Trophoblast cell (in vitro differentiated cells and primary cell): ENCODE results near the gene TRIM9.

Source experiments
- DNase-seq, 2 donors: peaks; one replicate each; pipeline ENCODE4 v3.0.0-alpha.2; 2016
- H2AFZ ChIP-seq: 2 replicates; pipeline ENCODE4 v1.6.1; 2013; ENCODE audit warnings: low read length, moderate library complexity, mild to moderate bottlenecking; ENCODE audit not compliant: insufficient read depth, poor library complexity
- H2AK5ac ChIP-seq: 2 replicates; pipeline ENCODE4 v1.6.1; 2013; ENCODE audit warnings: mild to moderate bottlenecking, low read length
- H2BK120ac ChIP-seq: 2 replicates; pipeline ENCODE4 v1.6.1; 2013; ENCODE audit warnings: low read length, mild to moderate bottlenecking, moderate library complexity; ENCODE audit not compliant: insufficient read depth, poor library complexity
- H2BK12ac ChIP-seq: 2 replicates; pipeline ENCODE4 v1.6.1; 2013; ENCODE audit warnings: mild to moderate bottlenecking, low read length, moderate library complexity
- H2BK5ac ChIP-seq: 2 replicates; pipeline ENCODE4 v1.6.1; 2013; ENCODE audit warnings: low read length, low read depth, moderate library complexity, mild to moderate bottlenecking; ENCODE audit not compliant: poor library complexity
- H3K14ac ChIP-seq: 2 replicates; pipeline ENCODE4 v1.6.1; 2013; ENCODE audit warnings: mild to moderate bottlenecking, low read length
- H3K18ac ChIP-seq: 2 replicates; pipeline ENCODE4 v1.6.1; 2013; ENCODE audit warnings: mild to moderate bottlenecking, low read length
- H3K23ac ChIP-seq: 2 replicates; pipeline ENCODE4 v1.6.1; 2013; ENCODE audit warnings: low read length
- H3K27ac ChIP-seq: 2 replicates; pipeline ENCODE4 v1.5.1; 2013; ENCODE audit warnings: low read depth, mild to moderate bottlenecking, inconsistent platforms, low read length, moderate library complexity
- H3K27me3 ChIP-seq: 2 replicates; pipeline ENCODE4 v1.6.1; 2013; ENCODE audit warnings: inconsistent platforms, mild to moderate bottlenecking, low read length, moderate library complexity; ENCODE audit not compliant: insufficient read depth
- H3K36me3 ChIP-seq, 2 experiments: 1 replicate in 1 of 2; 2 replicates in 1 of 2; pipeline ENCODE4 v1.6.1; 2013; ENCODE audit warnings: low read length in 2 of 2, mild to moderate bottlenecking in 2 of 2, moderate library complexity in 1 of 2; ENCODE audit not compliant: insufficient read depth in 2 of 2, control insufficient read depth in 1 of 2
- H3K4ac ChIP-seq: 2 replicates; pipeline ENCODE4 v1.6.1; 2013; ENCODE audit warnings: low read depth, mild to moderate bottlenecking, low read length, moderate library complexity
- H3K4me1 ChIP-seq, 2 experiments: 1 replicate in 1 of 2; 2 replicates in 1 of 2; pipeline ENCODE4 v1.6.1; 2013; ENCODE audit warnings: low read length in 2 of 2, mild to moderate bottlenecking in 2 of 2, moderate library complexity in 1 of 2; ENCODE audit not compliant: insufficient read depth in 2 of 2, control insufficient read depth in 1 of 2
- H3K4me2 ChIP-seq: 2 replicates; pipeline ENCODE4 v1.6.1; 2013; ENCODE audit warnings: inconsistent platforms, mild to moderate bottlenecking, low read length, moderate library complexity
- H3K4me3 ChIP-seq: 2 replicates; pipeline ENCODE4 v1.5.1; 2013; ENCODE audit warnings: mild to moderate bottlenecking, low read depth, low read length, inconsistent platforms
- H3K79me1 ChIP-seq: one replicate; pipeline ENCODE4 v1.6.1; 2013; ENCODE audit warnings: low read length
- H3K79me2 ChIP-seq: 2 replicates; pipeline ENCODE4 v1.6.1; 2013; ENCODE audit warnings: low read length, mild to moderate bottlenecking; ENCODE audit not compliant: control insufficient read depth, insufficient read depth, poor library complexity
- H3K9ac ChIP-seq: 2 replicates; pipeline ENCODE4 v1.6.1; 2013; ENCODE audit warnings: mild to moderate bottlenecking, low read length
- H3K9me3 ChIP-seq: 2 replicates; pipeline ENCODE4 v1.6.1; 2013; ENCODE audit warnings: low read depth, mild to moderate bottlenecking, control low read depth, inconsistent platforms, low read length; ENCODE audit not compliant: insufficient read depth
- H4K12ac ChIP-seq: 2 replicates; pipeline ENCODE4 v1.6.1; 2013; ENCODE audit warnings: low read depth, mild to moderate bottlenecking, low read length, moderate library complexity
- H4K8ac ChIP-seq: 2 replicates; pipeline ENCODE4 v1.6.1; 2013; ENCODE audit warnings: low read depth, mild to moderate bottlenecking, low read length, moderate library complexity
- H4K91ac ChIP-seq: one replicate; pipeline ENCODE4 v1.6.1; 2013; ENCODE audit warnings: low read depth, mild to moderate bottlenecking, low read length, moderate library complexity
- WGBS: extraction: QIAGEN DNeasy Blood & Tissue Kit; methylation state at CpG from one replicate; pipeline ENCODE4 v1.1.7; 2013; ENCODE audit warnings: missing lambda C conversion rate; ENCODE audit not compliant: insufficient read length, insufficient coverage; ENCODE audit errors: extremely low coverage; 5-methylcytosine and 5-hydroxymethylcytosine counted together

TRIM9 gene

DNA sequence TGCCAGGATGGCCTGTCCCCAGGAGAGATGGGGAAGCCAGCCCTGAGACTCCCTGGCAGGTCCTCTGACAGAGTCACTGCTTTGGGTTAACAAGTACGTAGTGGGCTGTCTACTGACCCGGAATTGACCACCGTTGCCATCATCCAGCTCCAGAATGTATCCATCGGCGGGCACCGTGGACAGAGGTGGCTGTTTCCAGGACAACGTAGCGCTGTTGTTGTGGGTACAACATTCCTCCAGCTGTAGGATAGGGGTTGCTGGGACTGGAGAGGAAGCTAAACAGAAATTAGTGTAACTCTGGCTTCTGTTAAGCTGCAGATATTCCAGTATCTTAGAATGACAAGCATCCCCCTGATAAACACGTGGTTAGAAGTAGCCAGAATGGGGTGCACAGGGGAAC is 94.3 kb downstream of the TRIM9 start:
- peak overlapping the region; percentile 21 for H3K14ac ChIP-seq
- H3K27ac ChIP-seq, result no peak overlapping the region
- no peak overlapping the region for H3K4me3 ChIP-seq
- H4K91ac ChIP-seq, result no peak overlapping the region
- no peak overlapping the region for H3K18ac ChIP-seq
- no peak overlapping the region for H4K12ac ChIP-seq
- H3K4me1 ChIP-seq, result peaks cover 8 to 10% of the 10 kb centered on the region in 2 experiments
- H2AFZ ChIP-seq, result no peak overlapping the region
- peak; percentile 81 to 89 for DNase-seq
- no peak overlapping the region for H2BK120ac ChIP-seq
- peaks cover 2% of the 10 kb centered on the region for H3K79me2 ChIP-seq
- H3K79me1 ChIP-seq, result peaks cover 5% of the 10 kb centered on the region
- no peak overlapping the region for H2BK12ac ChIP-seq
- no peak overlapping the region for H3K4me2 ChIP-seq
- no peaks in the 10 kb centered on the region for H3K36me3 ChIP-seq
- no peak overlapping the region for H3K23ac ChIP-seq
- no peaks in the 10 kb centered on the region for H3K9me3 ChIP-seq
- H3K4ac ChIP-seq, result no peak overlapping the region
- no peak overlapping the region for H4K8ac ChIP-seq
- no peak overlapping the region for H2BK5ac ChIP-seq
- H2AK5ac ChIP-seq, result peak overlapping the region; percentile 52
- no peaks in the 10 kb centered on the region for H3K27me3 ChIP-seq
- no peak overlapping the region for H3K9ac ChIP-seq
- WGBS, result no CpG with 5 or more reads among the region's 9 CpGs

DNA sequence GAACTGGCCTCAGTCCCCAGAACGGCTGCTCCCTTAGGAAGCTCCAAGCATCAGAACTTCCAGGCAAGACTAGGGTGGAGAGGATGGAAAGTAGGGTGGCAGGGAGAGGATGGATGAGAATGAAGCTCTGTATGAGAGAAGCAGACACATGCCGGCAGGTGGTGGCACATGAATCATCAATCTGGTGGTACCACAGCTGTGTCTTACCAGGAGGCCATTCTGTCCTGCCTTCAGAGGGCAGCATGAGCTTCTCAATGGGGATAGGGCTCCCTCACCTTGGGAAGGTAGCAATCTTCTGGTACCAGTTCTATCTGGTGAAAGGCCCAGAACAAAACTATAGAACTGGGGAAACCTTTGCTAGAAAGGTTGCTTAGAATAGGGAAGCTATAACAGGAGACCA is 95.2 kb downstream of the TRIM9 start:
- WGBS, result no CpG with 5 or more reads among the region's 2 CpGs
- Histone ChIP-seq H3K4me3 (no peak overlapping the region), H3K23ac (no peak overlapping the region), H3K79me1 (peaks cover 5% of the 10 kb centered on the region), H2BK5ac (no peak overlapping the region), H3K27ac (no peak overlapping the region), H4K12ac (no peak overlapping the region), H2AK5ac (no peak overlapping the region), H3K9ac (no peak overlapping the region), H3K36me3 (no peaks in the 10 kb centered on the region), H2BK120ac (no peak overlapping the region), H3K4me2 (no peak overlapping the region), H3K27me3 (no peaks in the 10 kb centered on the region), H2BK12ac (no peak overlapping the region), H3K4me1 (peaks cover 8 to 10% of the 10 kb centered on the region in 2 experiments), H3K9me3 (no peaks in the 10 kb centered on the region), H4K8ac (no peak overlapping the region), H3K4ac (no peak overlapping the region), H3K18ac (no peak overlapping the region), H2AFZ (no peak overlapping the region), H4K91ac (no peak overlapping the region), H3K14ac (no peak overlapping the region), H3K79me2 (peaks cover 2% of the 10 kb centered on the region)
- peak in 1 of 2 donors; percentile 48 for DNase-seq

DNA sequence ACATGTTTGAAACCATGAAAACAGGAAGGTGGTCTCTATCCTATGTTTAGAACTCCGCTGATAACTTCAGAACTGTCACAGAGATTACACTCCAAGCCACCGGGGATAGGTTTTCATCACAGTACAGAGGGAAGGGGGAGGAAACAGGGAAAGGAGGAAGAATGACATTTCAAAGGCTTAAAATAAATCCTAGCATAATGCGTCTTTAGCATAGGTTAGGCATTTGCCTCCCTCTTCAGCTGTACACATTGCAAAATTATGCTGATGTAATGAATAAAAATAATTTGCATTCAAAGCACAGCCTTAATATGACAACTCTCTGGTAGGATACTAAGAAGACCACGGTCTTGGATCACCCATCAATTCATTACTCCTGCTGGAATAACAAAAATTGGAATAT is 96.3 kb downstream of the TRIM9 start:
- Histone ChIP-seq H3K9ac (no peak overlapping the region), H2AK5ac (no peak overlapping the region), H2AFZ (no peak overlapping the region), H4K8ac (no peak overlapping the region), H3K9me3 (no peaks in the 10 kb centered on the region), H3K79me2 (peaks cover 2% of the 10 kb centered on the region), H4K12ac (no peak overlapping the region), H3K4me3 (no peak overlapping the region), H3K23ac (no peak overlapping the region), H4K91ac (no peak overlapping the region), H3K4me2 (no peak overlapping the region), H3K18ac (no peak overlapping the region), H3K79me1 (peaks cover 5% of the 10 kb centered on the region), H3K14ac (no peak overlapping the region), H2BK120ac (no peak overlapping the region), H2BK5ac (no peak overlapping the region), H2BK12ac (no peak overlapping the region), H3K4ac (no peak overlapping the region), H3K27me3 (no peaks in the 10 kb centered on the region), H3K4me1 (peaks cover 8% of the 10 kb centered on the region in 2 experiments), H3K27ac (no peak overlapping the region), H3K36me3 (no peaks in the 10 kb centered on the region)
- DNase-seq, result no peak
- WGBS, result no CpG with 5 or more reads among the region's 4 CpGs

DNA sequence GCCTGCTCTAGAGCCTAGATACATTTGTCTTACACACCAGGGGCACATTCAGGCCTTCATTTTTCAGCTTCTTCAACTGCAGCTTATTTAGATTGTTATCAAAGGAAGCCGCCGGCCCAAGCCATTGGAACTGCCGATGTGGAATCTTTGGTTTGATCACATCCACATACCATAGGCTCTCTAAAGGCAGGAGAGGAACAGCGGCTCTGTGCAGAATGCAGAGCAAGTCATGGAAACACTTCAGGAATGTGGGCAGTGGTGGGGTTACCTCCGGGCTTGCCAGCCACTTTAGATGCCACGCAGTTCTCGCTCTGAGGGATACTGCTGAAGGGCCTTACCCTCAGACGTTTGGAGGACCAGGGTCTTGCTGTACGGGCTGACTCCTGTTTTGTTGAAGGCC is 97.2 kb downstream of the TRIM9 start:
- H3K9me3 ChIP-seq, result no peaks in the 10 kb centered on the region
- H3K36me3 ChIP-seq, result no peaks in the 10 kb centered on the region
- no peak overlapping the region for H4K8ac ChIP-seq
- no peak overlapping the region for H2AK5ac ChIP-seq
- H2BK120ac ChIP-seq, result no peak overlapping the region
- no peak overlapping the region for H4K12ac ChIP-seq
- WGBS, result no CpG with 5 or more reads among the region's 9 CpGs
- H3K79me2 ChIP-seq, result peaks cover 2% of the 10 kb centered on the region
- H3K4ac ChIP-seq, result no peak overlapping the region
- no peak overlapping the region for H2AFZ ChIP-seq
- H3K18ac ChIP-seq, result no peak overlapping the region
- DNase-seq, result peak; percentile 75 to 92
- no peak overlapping the region for H3K23ac ChIP-seq
- H3K4me2 ChIP-seq, result peak overlapping the region; percentile 14
- H3K9ac ChIP-seq, result no peak overlapping the region
- no peak overlapping the region for H3K14ac ChIP-seq
- peak overlapping the region; percentile 24 for H2BK12ac ChIP-seq
- no peak overlapping the region for H3K4me3 ChIP-seq
- H3K27me3 ChIP-seq, result no peaks in the 10 kb centered on the region
- H3K27ac ChIP-seq, result peak overlapping the region; percentile 26
- H3K79me1 ChIP-seq, result peaks cover 5% of the 10 kb centered on the region
- peak overlapping the region; percentile 4 for H2BK5ac ChIP-seq
- H3K4me1 ChIP-seq, result peaks cover 8% of the 10 kb centered on the region in 2 experiments
- no peak overlapping the region for H4K91ac ChIP-seq
